NCI-H1694 (cell line): ENCODE measurements around the gene FOXI2.

Experiments
- DNase-seq: peaks from one replicate; lab custom pipeline; 2025; lab: John Stamatoyannopoulos, UW

Gene FOXI2

GRCh38 chr10:127736915-127737562 is at the start of gene FOXI2:
Gene FOXI2, plus strand, starts transcription at chr10:127737185. Its CDS starts 89 bp downstream, at chr10:127737274.
- DNase-seq, result no peak

- no peak for DNase-seq
Measured at GRCh38 chr10:127687548-127687947, 49.4 kb upstream of the FOXI2 start.

- no peak for DNase-seq
Measured at GRCh38 chr10:127690176-127690835, 46.7 kb upstream of the FOXI2 start.

- no peak for DNase-seq
Measured at GRCh38 chr10:127694580-127695193, 42.3 kb upstream of the FOXI2 start.

DNA sequence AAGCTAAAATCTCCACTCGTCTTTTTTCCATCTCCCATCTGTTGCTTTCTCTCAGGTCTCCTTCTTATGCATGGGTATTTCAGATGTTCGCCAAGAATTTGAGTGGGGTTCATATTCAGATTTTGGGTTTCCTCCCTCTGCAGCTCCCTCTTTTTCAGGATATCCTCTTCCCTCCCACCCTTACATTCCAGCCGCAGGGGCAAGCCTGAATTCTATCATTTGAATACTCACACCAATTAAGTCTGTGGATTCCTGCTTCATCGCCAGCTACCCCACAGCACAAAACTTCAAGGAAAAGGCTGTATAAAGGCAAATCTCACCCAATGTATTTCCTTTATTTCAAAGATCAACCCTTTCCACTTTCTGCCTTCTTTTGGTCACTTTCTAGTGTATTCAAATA is 41.6 kb upstream of the FOXI2 start:
- no peak for DNase-seq

DNA sequence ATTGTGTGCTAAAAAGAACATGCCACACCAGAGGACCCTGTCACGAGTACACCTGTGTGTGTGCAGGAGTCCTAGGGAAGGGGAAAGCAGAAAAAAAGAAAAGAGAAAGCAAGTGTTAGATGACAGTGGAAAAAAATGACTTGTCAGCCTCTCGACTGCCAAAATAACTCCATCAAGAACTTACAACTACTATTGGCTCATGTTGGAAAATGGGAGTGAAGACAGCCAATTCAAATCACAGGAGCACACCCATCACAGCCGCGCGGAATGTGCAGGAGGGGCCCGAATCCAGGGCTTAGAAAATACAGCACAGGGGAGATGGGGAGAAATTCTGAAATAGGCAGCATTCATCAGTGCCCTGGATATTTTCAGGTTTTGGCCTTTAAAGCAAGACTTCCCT is 38.1 kb upstream of the FOXI2 start:
- DNase-seq, result no peak

DNA sequence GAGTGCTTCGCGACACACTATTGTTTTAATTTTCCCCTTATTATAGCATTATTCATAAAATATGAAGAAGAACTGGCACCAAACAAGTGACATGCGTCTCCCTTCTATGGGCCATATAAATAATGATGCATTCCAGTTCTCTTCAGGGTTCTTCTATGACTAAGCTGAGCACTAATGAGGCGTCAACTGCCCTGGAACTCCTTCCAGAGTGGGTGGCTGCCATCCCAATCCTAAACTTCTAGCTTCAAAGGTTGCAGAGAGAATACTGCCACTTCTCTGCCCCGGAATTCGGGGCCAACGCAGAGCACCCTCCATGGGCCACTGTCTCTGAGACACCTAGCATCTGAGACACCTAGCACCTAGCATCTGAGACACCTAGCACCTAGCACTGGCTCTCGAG is 37.7 kb upstream of the FOXI2 start:
- DNase-seq, result no peak

GRCh38 chr10:127702271-127702670 is 34.7 kb upstream of the FOXI2 start:
- DNase-seq, result no peak

DNA sequence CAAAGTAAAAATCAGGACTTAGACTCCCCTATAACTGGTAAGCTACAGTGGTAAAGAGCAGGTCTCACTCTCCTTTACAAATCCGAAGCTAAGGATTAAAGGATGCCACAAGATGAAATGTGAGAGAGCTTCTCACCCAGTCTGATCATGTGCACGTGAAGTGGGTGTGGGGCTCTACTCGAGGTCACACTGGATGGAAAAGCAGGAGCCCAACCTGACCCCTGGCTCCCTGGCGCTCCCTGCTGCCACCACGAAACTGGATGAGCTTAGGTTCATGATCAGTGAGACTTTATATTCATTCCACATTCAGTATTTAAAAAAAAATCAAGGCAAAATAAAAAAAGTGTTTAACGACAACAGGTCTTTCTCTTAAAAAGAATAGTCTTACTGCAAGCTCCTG is 21.7 kb upstream of the FOXI2 start:
- no peak for DNase-seq

DNA sequence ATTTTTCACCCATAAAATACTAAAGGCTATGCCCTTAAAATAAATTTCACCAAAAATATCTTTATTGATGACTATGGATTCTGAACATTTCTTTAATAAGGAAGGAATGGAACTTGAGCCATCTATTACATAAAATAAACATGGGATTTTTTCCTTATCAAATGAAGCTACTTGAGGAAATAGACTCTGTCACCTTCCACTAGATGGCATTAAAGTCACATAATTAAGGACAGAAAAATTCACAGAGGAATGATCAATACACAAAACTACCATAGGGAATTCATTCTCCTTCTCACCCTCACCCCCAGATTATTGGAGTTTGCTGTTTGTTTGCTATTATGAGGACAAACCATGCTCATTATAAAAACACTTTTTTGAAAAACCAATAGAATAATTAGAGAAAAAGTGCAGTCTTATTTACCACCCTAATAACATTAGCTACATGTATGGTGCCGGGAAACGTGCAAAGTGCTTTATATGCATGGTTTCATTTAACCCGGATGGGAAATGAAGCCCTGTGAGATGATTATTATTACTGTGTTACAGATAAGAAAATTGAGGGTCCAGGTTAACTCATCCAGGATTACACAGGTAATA is 21.1 kb upstream of the FOXI2 start:
- no peak for DNase-seq

DNA sequence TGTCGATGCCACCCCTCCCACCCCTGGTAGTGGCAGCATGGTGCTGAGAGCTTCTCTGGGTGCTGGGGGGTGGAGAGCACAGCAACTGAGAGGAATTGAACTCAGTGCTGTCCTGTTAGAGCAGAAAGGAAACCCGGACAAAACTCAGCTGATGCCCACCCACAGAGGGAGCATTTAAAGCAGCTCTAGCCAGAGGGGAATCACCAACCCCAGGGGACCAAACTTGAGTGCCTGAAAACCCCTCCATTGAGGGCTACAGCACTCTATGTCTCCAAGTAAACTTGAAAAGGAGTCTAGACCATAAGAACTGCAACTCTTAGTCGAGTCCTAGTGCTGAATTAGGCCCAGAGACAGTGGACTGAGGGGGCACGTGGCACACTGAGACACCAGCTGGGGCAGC is 16.8 kb upstream of the FOXI2 start:
- DNase-seq, result no peak

GRCh38 chr10:127720903-127721302 is 16.1 kb upstream of the FOXI2 start:
- no peak for DNase-seq

DNA sequence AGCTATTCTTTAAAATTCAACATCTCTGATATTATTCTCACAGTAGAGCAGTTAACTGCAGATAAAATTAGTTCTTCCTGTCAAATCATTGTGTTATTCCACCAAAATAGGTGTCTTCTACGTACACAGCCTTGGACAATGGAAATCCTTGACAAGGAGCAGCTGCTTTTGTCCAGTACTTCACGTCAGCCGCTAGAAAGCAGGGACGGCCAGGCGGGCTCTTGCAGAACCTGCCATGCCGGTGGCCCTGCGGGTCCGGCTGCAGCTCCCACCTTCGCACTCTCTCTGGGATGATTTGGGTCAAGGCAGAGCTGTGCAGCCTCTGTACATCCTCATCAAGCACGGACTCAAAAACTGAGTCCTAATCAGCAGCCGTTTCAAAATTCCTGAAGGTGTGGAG is 2.2 kb upstream of the FOXI2 start:
- no peak for DNase-seq

GRCh38 chr10:127735156-127735555 is 1.8 kb upstream of the FOXI2 start:
- DNase-seq, result no peak

GRCh38 chr10:127735723-127736221 is 1.2 kb upstream of the FOXI2 start:
- DNase-seq, result no peak

- no peak for DNase-seq
Measured at GRCh38 chr10:127736222-127736914, 617 bp upstream of the FOXI2 start.

GRCh38 chr10:127737563-127738511 is 852 bp downstream of the FOXI2 start:
- no peak for DNase-seq

DNA sequence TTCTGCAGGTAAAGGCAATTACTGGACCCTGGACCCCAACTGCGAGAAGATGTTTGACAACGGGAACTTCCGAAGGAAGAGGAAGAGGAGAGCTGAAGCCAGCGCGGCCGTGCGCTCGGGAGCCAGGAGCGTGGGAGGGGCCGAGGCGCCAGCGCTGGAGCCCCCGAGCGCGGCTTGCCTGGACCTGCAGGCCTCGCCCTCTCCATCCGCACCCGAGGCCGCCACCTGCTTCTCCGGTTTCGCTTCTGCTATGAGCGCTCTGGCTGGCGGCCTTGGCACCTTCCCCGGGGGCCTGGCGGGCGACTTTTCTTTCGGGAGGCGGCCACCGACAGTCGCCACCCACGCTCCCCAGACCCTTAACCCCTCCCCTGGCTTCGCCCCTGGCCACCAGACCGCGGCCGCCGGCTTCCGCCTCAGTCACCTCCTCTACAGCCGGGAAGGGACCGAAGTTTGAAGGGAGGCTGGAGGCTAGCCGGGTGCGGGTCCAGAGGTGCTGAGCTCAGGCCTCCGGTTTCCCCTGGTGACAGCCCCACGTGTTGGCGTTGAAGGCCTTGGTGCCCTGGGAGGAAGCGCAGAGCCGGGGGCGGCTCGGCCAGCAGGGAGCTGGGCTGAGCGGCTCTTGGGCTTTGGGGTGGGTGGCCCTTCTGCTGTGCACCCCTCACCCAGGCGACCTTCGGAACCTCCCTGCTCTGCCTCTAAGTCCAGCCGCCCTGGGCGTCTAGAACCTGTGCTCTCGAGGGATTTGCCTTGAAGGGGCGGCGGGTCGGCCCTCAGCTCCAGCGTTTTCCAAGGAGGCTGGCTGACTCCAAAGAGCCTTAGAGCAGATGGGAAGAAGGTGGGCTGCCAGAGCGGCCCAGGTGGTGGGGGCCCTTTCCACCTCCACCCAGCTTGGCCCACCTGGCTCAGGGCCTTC is 1.8 kb downstream of the FOXI2 start:
- no peak for DNase-seq

- no peak for DNase-seq
Measured at GRCh38 chr10:127739908-127740307, 2.9 kb downstream of the FOXI2 start.

DNA sequence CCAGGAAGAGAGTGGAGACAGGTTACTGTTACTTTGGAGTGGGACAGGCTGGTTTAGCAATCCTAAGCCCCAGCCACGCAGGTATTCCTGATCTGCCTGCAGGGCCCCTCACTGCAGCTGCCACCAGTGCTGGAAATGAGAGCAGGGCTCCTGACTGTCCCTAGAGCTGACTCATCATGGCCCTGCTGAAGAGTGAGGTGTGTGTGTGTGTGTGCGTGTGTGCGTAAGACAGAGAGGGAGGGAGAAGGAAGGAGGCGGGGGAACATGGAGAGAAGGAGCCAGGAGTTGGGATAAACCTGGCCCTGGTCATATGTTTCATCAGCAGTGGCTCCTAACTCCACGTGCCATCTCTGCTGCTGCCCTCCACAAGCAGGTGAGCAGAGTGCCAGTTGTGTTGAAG is 3.6 kb downstream of the FOXI2 start:
- no peak for DNase-seq
